K562 (cell line): ENCODE data around the gene ABCA10. TPM values are rescaled to one million over a fixed set of nuclear protein-coding genes. Genes with fewer than 3 reads are reported as not detected.
"Not testable (repeated sequence)": the region's sequence is repeated elsewhere in the genome, so short reads cannot be mapped to it uniquely, and the experiment has no call there.

ENCODE experiments used
- ATAC-seq: fragments of 200-7000 bp; cut with Tn5 transposase; 3 replicates; pipeline ENCODE4 v1.9.1; 2020; ENCODE audit warnings: moderate library complexity
- BruUV-seq: library from RNA; stranded (reverse); fragments of 400-500 nt; replicated peaks from 2 replicates; lab custom pipeline; 2021; lab: Mats Ljungman, UMichigan
- CTCF ChIA-PET: fragments of 300-600 bp; formaldehyde crosslinking; extraction: SDS; loops from one replicate; lab custom pipeline; 2021; ENCODE audit warnings: low intra/inter-chr PET ratio; lab: Yijun Ruan, JAX
- POLR2A ChIA-PET: fragments of 300-600, 350-650 bp; sonication (Branson Sonifier 250); formaldehyde crosslinking; extraction: SDS; loops from one replicate; lab custom pipeline; 2021; ENCODE audit warnings: antibody characterized with exemption, inconsistent platforms; lab: Yijun Ruan, JAX
- DNase-seq, 4 experiments: peaks; one replicate each; pipeline versions ENCODE4 v3.0.0 to v3.0.0-alpha.2; 2011 to 2018; ENCODE audit warnings: low spot score in 3 of 4, mixed read lengths in 3 of 4; ENCODE audit errors: extremely low read depth in 1 of 4
- FAIRE-seq: peaks from 2 replicates; lab custom pipeline; 2011; peaks lifted over from hg19 to GRCh38; lab: Jason Lieb, UNC
- H2AFZ ChIP-seq: 2 replicates; pipeline ENCODE4 v1.6.0; 2011; ENCODE audit warnings: low read depth, low read length, control low read depth, inconsistent platforms
- H3K27ac ChIP-seq: fragments of 200-600 bp; 3 replicates; pipeline ENCODE4 v1.8.0; 2011; ENCODE audit warnings: low read depth, mild to moderate bottlenecking, control low read depth, inconsistent platforms, low read length, moderate library complexity, mixed read lengths; ENCODE audit errors: extremely low read depth
- H3K27me3 ChIP-seq, 2 experiments: fragments of 300-600 bp in 1 of 2; 2 replicates in 1 of 2; 3 replicates in 1 of 2; pipeline versions ENCODE4 v1.6.0 to v1.8.0; 2011; ENCODE audit warnings: inconsistent platforms in 2 of 2, low read length in 2 of 2, mild to moderate bottlenecking in 1 of 2, mixed read lengths in 1 of 2, moderate library complexity in 1 of 2; ENCODE audit not compliant: control insufficient read depth in 2 of 2, insufficient read depth in 2 of 2
- H3K36me3 ChIP-seq: fragments of 300-600 bp; 3 replicates; pipeline ENCODE4 v1.8.0; 2011; ENCODE audit warnings: mild to moderate bottlenecking, low read length, inconsistent platforms; ENCODE audit not compliant: control insufficient read depth, insufficient read depth
- H3K4me1 ChIP-seq, 2 experiments: fragments of 200-600 bp in 1 of 2; replicated peaks in 1 of 2; 2 replicates in 1 of 2; 3 replicates in 1 of 2; pipeline versions ENCODE4 v1.5.1 to v1.8.0; 2011; ENCODE audit warnings: inconsistent platforms in 2 of 2, low read length in 2 of 2, mild to moderate bottlenecking in 1 of 2, mixed read lengths in 1 of 2, moderate library complexity in 1 of 2; ENCODE audit not compliant: control insufficient read depth in 2 of 2, insufficient read depth in 2 of 2
- H3K4me2 ChIP-seq: 2 replicates; pipeline ENCODE4 v1.6.1; 2011; ENCODE audit warnings: low read length, control low read depth, inconsistent platforms, mixed read lengths; ENCODE audit not compliant: insufficient read depth
- H3K4me3 ChIP-seq: fragments of 200-600 bp; sonication (generic), shearing (Covaris generic); 2 replicates; pipeline ENCODE4 v1.5.1; 2016; ENCODE audit warnings: control low read depth, inconsistent platforms
- H3K79me2 ChIP-seq: fragments of 200-600 bp; 3 replicates; pipeline ENCODE4 v1.8.0; 2011; ENCODE audit warnings: low read length, inconsistent platforms; ENCODE audit not compliant: control insufficient read depth, insufficient read depth
- H3K9ac ChIP-seq, 2 experiments: 2 replicates each; pipeline versions ENCODE4 v1.6.0 to v1.6.1; 2011; ENCODE audit warnings: low read depth in 2 of 2, low read length in 2 of 2, control low read depth in 1 of 2, inconsistent platforms in 1 of 2, mild to moderate bottlenecking in 1 of 2, mixed read lengths in 1 of 2; ENCODE audit not compliant: insufficient read depth in 1 of 2
- H3K9me1 ChIP-seq: one replicate; pipeline ENCODE4 v1.6.0; 2011; ENCODE audit warnings: inconsistent platforms, mild to moderate bottlenecking, low read length, moderate library complexity; ENCODE audit not compliant: control insufficient read depth, insufficient read depth
- H3K9me3 ChIP-seq: replicated peaks from 2 replicates; pipeline ENCODE4 v1.5.1; 2011; ENCODE audit warnings: low read depth, low read length, inconsistent platforms; ENCODE audit not compliant: control insufficient read depth, insufficient read depth
- H4K20me1 ChIP-seq: replicated peaks from 2 replicates; pipeline ENCODE4 v1.6.1; 2011; ENCODE audit warnings: low read length, inconsistent platforms, mixed read lengths; ENCODE audit not compliant: control insufficient read depth, insufficient read depth
- DPF2 ChIP-seq: fragments of 450-650 bp; IDR thresholded peaks from 2 replicates; pipeline ENCODE4 v1.6.1; 2016
- KLF16 ChIP-seq: IDR thresholded peaks from 2 replicates; pipeline ENCODE4 v1.6.1; 2016; ENCODE audit warnings: antibody characterized with exemption
- PHB2 ChIP-seq: fragments of 450-650 bp; IDR thresholded peaks from 2 replicates; pipeline ENCODE4 v1.6.1; 2017; ENCODE audit warnings: low read depth
- POLR2H ChIP-seq: IDR thresholded peaks from 2 replicates; pipeline ENCODE4 v1.6.1; 2016; ENCODE audit warnings: missing genetic modification characterization, low read depth, mild to moderate bottlenecking, control low read depth, missing compliant biosample characterization, moderate library complexity
- RBFOX2 ChIP-seq: fragments of 200-400 bp; formaldehyde crosslinking; IDR thresholded peaks from 2 replicates; pipeline ENCODE4 v1.6.1; 2017; ENCODE audit warnings: low read depth, mild to moderate bottlenecking, low read length, moderate library complexity
- RBM34 ChIP-seq: fragments of 200-400 bp; formaldehyde crosslinking; IDR thresholded peaks from 2 replicates; pipeline ENCODE4 v1.6.1; 2018; ENCODE audit warnings: low read length, borderline replicate concordance; ENCODE audit not compliant: insufficient read depth
- ZNF551 ChIP-seq: fragments of 250-450 bp; sonication (Bioruptor Pico); IDR thresholded peaks from 2 replicates; pipeline ENCODE4 v1.5.0; 2021; ENCODE audit warnings: mild to moderate bottlenecking, moderate library complexity
- ZNF668 ChIP-seq: fragments of 250-450 bp; sonication (Bioruptor Pico); IDR thresholded peaks from 2 replicates; pipeline ENCODE4 v1.8.0; 2022; ENCODE audit warnings: mild to moderate bottlenecking, inconsistent platforms
- ZNF778 ChIP-seq: fragments of 450-650 bp; formaldehyde crosslinking; IDR thresholded peaks from 2 replicates; pipeline ENCODE4 v1.4.0; 2020; ENCODE audit warnings: mild to moderate bottlenecking, moderate library complexity
- WGBS: fragments of 100-300 bp; shearing (Covaris generic); methylation state at CpG from one replicate; pipeline ENCODE4 v1.1.6; 2016; ENCODE audit warnings: low coverage, mixed read lengths; ENCODE audit not compliant: insufficient coverage; ENCODE audit errors: missing lambda C conversion rate; 5-methylcytosine and 5-hydroxymethylcytosine counted together
- in situ Hi-C: fragments of 300-500 bp; cut with MboI; formaldehyde crosslinking; loops from 4 replicates; pipeline ENCODE4 v1.15.0; 2018; ENCODE audit warnings: inconsistent platforms, mixed read lengths
- intact Hi-C: fragments of 100-400 bp; cut with micrococcal nuclease; formaldehyde crosslinking; loops from 2 replicates; pipeline ENCODE4 v1.14.2; 2022
- polyA plus RNA-seq, 8 experiments: library from polyadenylated mRNA; depleted of rRNA in 4 of 8; stranded (reverse) in 5 of 8; unstranded in 3 of 8; fragments of >200 nt; fragmentation: Nextera tagmentation in 2 of 8; fragmentation: Illumina TruSeq in 1 of 8; extraction: Ambion mirVana in 2 of 8; extraction: Trizol in 1 of 8; gene quantifications; 2 replicates each; pipeline versions ENCODE4 v1.2.1 to v1.2.3, GENCODE V29; 2011 to 2014; ENCODE audit warnings: inconsistent platforms in 1 of 8, missing spikeins in 1 of 8
- total RNA-seq, 7 experiments: library from RNA; depleted of rRNA in 6 of 7; stranded (reverse); fragments of >200 nt in 6 of 7; fragmentation: Illumina TruSeq in 2 of 7; extraction: Trizol in 2 of 7; gene quantifications; 2 replicates each; pipeline versions ENCODE4 v1.2.1 to v1.2.3, GENCODE V29; 2011 to 2021; ENCODE audit warnings: low replicate concordance in 1 of 7
- TF ChIP-seq, protein P1 (sequence below), 2 experiments: fragments of 450-650 bp; IDR thresholded peaks; 2 replicates each; pipeline ENCODE4 v1.6.1; 2018; ENCODE audit warnings: mild to moderate bottlenecking in 2 of 2, low read depth in 1 of 2; ENCODE audit not compliant: partially characterized antibody in 2 of 2
- TF ChIP-seq, protein P2 (sequence below): fragments of 450-650 bp; IDR thresholded peaks from 2 replicates; pipeline ENCODE4 v1.6.1; 2016; ENCODE audit warnings: borderline replicate concordance

Gene ABCA10
- total and polyA plus RNA-seq, 9 of the 15 experiments (the other 6 are each of a cell fraction or from before 2014, with no cell fraction given) = 0.04 to 0.45 (median 0.15) TPM; not detected in 1

- H2AFZ ChIP-seq, H3K4me1 ChIP-seq, FAIRE-seq, H3K27me3 ChIP-seq, H3K9me1 ChIP-seq, BruUV-seq, H3K79me2 ChIP-seq, DNase-seq, POLR2A ChIA-PET, intact Hi-C loops, H3K9ac ChIP-seq, H3K4me2 ChIP-seq, H3K9me3 ChIP-seq, H3K27ac ChIP-seq, H4K20me1 ChIP-seq, in situ Hi-C loops, H3K36me3 ChIP-seq, ATAC-seq, H3K4me3 ChIP-seq: not testable (repeated sequence)
- CTCF ChIA-PET = interaction anchor here (0.6 kb wide), 1 partner anchor 419 kb away, joined by 3 read pairs; no protein-coding TSS in a partner anchor
- 100% methylated on average over 2 of the region's 40 CpGs for WGBS
Measured at GRCh38 chr17:69196105-69196653, 32.4 kb downstream of the ABCA10 start.

DNA sequence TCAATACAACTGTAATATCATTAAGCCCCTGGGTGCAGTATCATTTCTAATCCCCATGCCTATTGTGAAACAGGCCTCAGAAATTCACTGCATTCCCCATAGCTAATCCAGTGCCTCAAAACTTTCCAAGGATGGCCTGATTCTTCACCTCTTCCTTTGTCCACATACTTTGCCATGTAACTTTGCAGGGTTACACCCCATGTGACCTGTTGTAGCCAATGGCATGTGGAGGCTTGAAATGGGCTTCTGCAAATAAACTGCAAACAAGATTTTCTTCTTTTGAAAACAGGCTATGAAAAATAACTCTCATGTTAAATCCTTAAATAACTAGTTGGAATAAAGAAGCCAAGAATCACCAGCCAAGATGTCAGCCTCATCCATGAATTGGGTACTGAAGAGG lies 35.9 kb downstream of the ABCA10 start:
- Histone ChIP-seq H3K4me3 (no peak overlapping the region), H3K27me3 (no peaks in the 10 kb centered on the region), H3K79me2 (no peaks in the 10 kb centered on the region), H3K9ac (no peak overlapping the region), H3K36me3 (no peaks in the 10 kb centered on the region), H3K4me2 (no peak overlapping the region), H3K4me1 (no peaks in the 10 kb centered on the region), H2AFZ (peak overlapping the region; percentile 13), H3K9me1 (no peaks in the 10 kb centered on the region), H4K20me1 (no peaks in the 10 kb centered on the region), H3K27ac (no peak overlapping the region), H3K9me3 (no peaks in the 10 kb centered on the region)
- CTCF ChIA-PET = no interaction called here
- FAIRE-seq (no peak), DNase-seq (peak in 2 of 4 experiments; percentile 13 to 53), ATAC-seq (no peak)
- intact Hi-C loops (no loop called here), in situ Hi-C loops (no loop called here)
- POLR2A ChIA-PET = no interaction called here
- no TSS peak for BruUV-seq
- TF ChIP-seq, protein P1, sequence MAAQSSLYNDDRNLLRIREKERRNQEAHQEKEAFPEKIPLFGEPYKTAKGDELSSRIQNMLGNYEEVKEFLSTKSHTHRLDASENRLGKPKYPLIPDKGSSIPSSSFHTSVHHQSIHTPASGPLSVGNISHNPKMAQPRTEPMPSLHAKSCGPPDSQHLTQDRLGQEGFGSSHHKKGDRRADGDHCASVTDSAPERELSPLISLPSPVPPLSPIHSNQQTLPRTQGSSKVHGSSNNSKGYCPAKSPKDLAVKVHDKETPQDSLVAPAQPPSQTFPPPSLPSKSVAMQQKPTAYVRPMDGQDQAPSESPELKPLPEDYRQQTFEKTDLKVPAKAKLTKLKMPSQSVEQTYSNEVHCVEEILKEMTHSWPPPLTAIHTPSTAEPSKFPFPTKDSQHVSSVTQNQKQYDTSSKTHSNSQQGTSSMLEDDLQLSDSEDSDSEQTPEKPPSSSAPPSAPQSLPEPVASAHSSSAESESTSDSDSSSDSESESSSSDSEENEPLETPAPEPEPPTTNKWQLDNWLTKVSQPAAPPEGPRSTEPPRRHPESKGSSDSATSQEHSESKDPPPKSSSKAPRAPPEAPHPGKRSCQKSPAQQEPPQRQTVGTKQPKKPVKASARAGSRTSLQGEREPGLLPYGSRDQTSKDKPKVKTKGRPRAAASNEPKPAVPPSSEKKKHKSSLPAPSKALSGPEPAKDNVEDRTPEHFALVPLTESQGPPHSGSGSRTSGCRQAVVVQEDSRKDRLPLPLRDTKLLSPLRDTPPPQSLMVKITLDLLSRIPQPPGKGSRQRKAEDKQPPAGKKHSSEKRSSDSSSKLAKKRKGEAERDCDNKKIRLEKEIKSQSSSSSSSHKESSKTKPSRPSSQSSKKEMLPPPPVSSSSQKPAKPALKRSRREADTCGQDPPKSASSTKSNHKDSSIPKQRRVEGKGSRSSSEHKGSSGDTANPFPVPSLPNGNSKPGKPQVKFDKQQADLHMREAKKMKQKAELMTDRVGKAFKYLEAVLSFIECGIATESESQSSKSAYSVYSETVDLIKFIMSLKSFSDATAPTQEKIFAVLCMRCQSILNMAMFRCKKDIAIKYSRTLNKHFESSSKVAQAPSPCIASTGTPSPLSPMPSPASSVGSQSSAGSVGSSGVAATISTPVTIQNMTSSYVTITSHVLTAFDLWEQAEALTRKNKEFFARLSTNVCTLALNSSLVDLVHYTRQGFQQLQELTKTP (IDR thresholded peaks at IDR 0.05; ENCODE audit: low read depth in 1 of 2, partially characterized antibody in 2 of 2) = no peak
- TF ChIP-seq DPF2 (no peak), KLF16 (no peak), POLR2H (no peak), ZNF551 (CRISPR knock-in tag) (no peak), PHB2 (no peak), ZNF668 (CRISPR knock-in tag) (no peak), RBM34 (no peak), RBFOX2 (no peak), ZNF778 (CRISPR knock-in tag) (no peak)
- TF ChIP-seq, protein P2, sequence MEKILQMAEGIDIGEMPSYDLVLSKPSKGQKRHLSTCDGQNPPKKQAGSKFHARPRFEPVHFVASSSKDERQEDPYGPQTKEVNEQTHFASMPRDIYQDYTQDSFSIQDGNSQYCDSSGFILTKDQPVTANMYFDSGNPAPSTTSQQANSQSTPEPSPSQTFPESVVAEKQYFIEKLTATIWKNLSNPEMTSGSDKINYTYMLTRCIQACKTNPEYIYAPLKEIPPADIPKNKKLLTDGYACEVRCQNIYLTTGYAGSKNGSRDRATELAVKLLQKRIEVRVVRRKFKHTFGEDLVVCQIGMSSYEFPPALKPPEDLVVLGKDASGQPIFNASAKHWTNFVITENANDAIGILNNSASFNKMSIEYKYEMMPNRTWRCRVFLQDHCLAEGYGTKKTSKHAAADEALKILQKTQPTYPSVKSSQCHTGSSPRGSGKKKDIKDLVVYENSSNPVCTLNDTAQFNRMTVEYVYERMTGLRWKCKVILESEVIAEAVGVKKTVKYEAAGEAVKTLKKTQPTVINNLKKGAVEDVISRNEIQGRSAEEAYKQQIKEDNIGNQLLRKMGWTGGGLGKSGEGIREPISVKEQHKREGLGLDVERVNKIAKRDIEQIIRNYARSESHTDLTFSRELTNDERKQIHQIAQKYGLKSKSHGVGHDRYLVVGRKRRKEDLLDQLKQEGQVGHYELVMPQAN = no peak
